Neural cell (in vitro differentiated cells): Measurements from ENCODE around the gene ADGRA1.

ENCODE experiments used
- EP300 ChIP-seq: fragments of 450-650 bp; conservative IDR thresholded peaks from 2 replicates; pipeline ENCODE4 v1.6.1; 2014; ENCODE audit warnings: antibody characterized with exemption, mild to moderate bottlenecking, moderate library complexity; ENCODE audit not compliant: poor library complexity, severe bottlenecking
- EZH2 ChIP-seq: fragments of 200-600, 300-800 bp; shearing (Covaris generic), sonication (generic); IDR thresholded peaks from 2 replicates; pipeline ENCODE4 v1.6.1; 2014; ENCODE audit warnings: antibody characterized with exemption, low read length, borderline replicate concordance, mild to moderate bottlenecking; ENCODE audit not compliant: insufficient read depth, poor library complexity, severe bottlenecking
- MXI1 ChIP-seq: fragments of 450-650 bp; conservative IDR thresholded peaks from 2 replicates; pipeline ENCODE4 v1.6.1; 2014; ENCODE audit warnings: antibody characterized with exemption, mild to moderate bottlenecking; ENCODE audit not compliant: poor library complexity, severe bottlenecking
- POLR2AphosphoS5 ChIP-seq: IDR thresholded peaks from 2 replicates; pipeline ENCODE4 v1.6.1; 2012
- SMC3 ChIP-seq: fragments of 450-650 bp; conservative IDR thresholded peaks from 2 replicates; pipeline ENCODE4 v1.6.1; 2014; ENCODE audit warnings: antibody characterized with exemption, mild to moderate bottlenecking, moderate library complexity; ENCODE audit not compliant: poor library complexity
- TF ChIP-seq, protein P1 (sequence below): fragments of 450-650 bp; IDR thresholded peaks from 2 replicates; pipeline ENCODE4 v1.5.1; 2014; ENCODE audit warnings: antibody characterized with exemption, mild to moderate bottlenecking, moderate library complexity; ENCODE audit not compliant: poor library complexity, severe bottlenecking
- TF ChIP-seq, protein P2 (sequence below): IDR thresholded peaks from 2 replicates; pipeline ENCODE4 v1.6.1; 2012; ENCODE audit warnings: borderline replicate concordance

DNA sequence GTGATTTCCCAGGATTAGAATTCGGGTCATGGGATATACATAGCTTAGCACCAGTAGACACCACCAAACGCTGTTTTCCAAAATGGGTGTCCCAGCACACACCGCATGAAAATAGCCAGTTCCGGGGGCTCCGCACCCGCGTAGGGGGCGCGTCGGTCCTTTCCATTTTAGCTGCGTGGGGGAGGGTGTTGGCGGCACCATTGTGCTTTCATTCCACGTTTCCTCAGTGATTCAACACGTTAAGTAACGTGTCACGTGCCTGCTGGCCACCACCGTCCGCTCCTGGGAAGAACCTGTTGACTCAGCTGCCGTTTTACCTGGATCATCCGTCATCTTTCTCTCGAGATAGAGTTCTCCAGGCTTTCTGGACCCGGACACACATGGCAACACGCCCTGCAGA lies 25.6 kb upstream of the ADGRA1 start:
- TF ChIP-seq, protein P1, sequence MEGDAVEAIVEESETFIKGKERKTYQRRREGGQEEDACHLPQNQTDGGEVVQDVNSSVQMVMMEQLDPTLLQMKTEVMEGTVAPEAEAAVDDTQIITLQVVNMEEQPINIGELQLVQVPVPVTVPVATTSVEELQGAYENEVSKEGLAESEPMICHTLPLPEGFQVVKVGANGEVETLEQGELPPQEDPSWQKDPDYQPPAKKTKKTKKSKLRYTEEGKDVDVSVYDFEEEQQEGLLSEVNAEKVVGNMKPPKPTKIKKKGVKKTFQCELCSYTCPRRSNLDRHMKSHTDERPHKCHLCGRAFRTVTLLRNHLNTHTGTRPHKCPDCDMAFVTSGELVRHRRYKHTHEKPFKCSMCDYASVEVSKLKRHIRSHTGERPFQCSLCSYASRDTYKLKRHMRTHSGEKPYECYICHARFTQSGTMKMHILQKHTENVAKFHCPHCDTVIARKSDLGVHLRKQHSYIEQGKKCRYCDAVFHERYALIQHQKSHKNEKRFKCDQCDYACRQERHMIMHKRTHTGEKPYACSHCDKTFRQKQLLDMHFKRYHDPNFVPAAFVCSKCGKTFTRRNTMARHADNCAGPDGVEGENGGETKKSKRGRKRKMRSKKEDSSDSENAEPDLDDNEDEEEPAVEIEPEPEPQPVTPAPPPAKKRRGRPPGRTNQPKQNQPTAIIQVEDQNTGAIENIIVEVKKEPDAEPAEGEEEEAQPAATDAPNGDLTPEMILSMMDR: no peak
- TF ChIP-seq EZH2: no peak
- TF ChIP-seq, protein P2, sequence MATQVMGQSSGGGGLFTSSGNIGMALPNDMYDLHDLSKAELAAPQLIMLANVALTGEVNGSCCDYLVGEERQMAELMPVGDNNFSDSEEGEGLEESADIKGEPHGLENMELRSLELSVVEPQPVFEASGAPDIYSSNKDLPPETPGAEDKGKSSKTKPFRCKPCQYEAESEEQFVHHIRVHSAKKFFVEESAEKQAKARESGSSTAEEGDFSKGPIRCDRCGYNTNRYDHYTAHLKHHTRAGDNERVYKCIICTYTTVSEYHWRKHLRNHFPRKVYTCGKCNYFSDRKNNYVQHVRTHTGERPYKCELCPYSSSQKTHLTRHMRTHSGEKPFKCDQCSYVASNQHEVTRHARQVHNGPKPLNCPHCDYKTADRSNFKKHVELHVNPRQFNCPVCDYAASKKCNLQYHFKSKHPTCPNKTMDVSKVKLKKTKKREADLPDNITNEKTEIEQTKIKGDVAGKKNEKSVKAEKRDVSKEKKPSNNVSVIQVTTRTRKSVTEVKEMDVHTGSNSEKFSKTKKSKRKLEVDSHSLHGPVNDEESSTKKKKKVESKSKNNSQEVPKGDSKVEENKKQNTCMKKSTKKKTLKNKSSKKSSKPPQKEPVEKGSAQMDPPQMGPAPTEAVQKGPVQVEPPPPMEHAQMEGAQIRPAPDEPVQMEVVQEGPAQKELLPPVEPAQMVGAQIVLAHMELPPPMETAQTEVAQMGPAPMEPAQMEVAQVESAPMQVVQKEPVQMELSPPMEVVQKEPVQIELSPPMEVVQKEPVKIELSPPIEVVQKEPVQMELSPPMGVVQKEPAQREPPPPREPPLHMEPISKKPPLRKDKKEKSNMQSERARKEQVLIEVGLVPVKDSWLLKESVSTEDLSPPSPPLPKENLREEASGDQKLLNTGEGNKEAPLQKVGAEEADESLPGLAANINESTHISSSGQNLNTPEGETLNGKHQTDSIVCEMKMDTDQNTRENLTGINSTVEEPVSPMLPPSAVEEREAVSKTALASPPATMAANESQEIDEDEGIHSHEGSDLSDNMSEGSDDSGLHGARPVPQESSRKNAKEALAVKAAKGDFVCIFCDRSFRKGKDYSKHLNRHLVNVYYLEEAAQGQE: no peak
- TF ChIP-seq POLR2AphosphoS5: no peak
- TF ChIP-seq MXI1: no peak
- TF ChIP-seq EP300: no peak
- no peak for TF ChIP-seq SMC3
